Measurements from ENCODE around the gene TJP1.
"Not testable (repeated sequence)": the region's sequence is repeated elsewhere in the genome, so short reads cannot be mapped to it uniquely, and the experiment has no call there.

TJP1 gene

GRCh38 chr15:29696950-29697738 lies 125.1 kb downstream of the TJP1 start:
- Histone ChIP-seq H3K27me3 (replicated peaks; ENCODE audit: control insufficient read depth, insufficient read depth, low read length) (no peaks in the 10 kb centered on the region), H3K36me3 (ENCODE audit: control insufficient read depth, insufficient read depth, low read length) (no peaks in the 10 kb centered on the region), H3K4me3 (replicated peaks; ENCODE audit: low read depth, low read length) (no peak overlapping the region)
- no peak for DNase-seq (ENCODE audit: extremely low read depth, insufficient read length)
- TF ChIP-seq, protein P1, sequence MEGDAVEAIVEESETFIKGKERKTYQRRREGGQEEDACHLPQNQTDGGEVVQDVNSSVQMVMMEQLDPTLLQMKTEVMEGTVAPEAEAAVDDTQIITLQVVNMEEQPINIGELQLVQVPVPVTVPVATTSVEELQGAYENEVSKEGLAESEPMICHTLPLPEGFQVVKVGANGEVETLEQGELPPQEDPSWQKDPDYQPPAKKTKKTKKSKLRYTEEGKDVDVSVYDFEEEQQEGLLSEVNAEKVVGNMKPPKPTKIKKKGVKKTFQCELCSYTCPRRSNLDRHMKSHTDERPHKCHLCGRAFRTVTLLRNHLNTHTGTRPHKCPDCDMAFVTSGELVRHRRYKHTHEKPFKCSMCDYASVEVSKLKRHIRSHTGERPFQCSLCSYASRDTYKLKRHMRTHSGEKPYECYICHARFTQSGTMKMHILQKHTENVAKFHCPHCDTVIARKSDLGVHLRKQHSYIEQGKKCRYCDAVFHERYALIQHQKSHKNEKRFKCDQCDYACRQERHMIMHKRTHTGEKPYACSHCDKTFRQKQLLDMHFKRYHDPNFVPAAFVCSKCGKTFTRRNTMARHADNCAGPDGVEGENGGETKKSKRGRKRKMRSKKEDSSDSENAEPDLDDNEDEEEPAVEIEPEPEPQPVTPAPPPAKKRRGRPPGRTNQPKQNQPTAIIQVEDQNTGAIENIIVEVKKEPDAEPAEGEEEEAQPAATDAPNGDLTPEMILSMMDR (IDR thresholded peaks at IDR 0.05; ENCODE audit: insufficient read depth, low read length, poor library complexity, severe bottlenecking) = no peak

- H3K36me3 ChIP-seq (ENCODE audit: control insufficient read depth, insufficient read depth, low read length); DNase-seq (ENCODE audit: extremely low read depth, insufficient read length); H3K4me3 ChIP-seq (replicated peaks; ENCODE audit: low read depth, low read length); H3K27me3 ChIP-seq (replicated peaks; ENCODE audit: control insufficient read depth, insufficient read depth, low read length): not testable (repeated sequence)
These were observed 125.8 kb downstream of the TJP1 start for GRCh38 chr15:29696506-29696905.

- TF ChIP-seq, protein P1 (IDR thresholded peaks at IDR 0.05; ENCODE audit: insufficient read depth, low read length, poor library complexity, severe bottlenecking) = peak; percentile 26
- no peaks in the 10 kb centered on the region for H3K36me3 ChIP-seq (ENCODE audit: control insufficient read depth, insufficient read depth, low read length)
- H3K27me3 ChIP-seq (replicated peaks; ENCODE audit: control insufficient read depth, insufficient read depth, low read length) = no peaks in the 10 kb centered on the region
- no peak for DNase-seq (ENCODE audit: extremely low read depth, insufficient read length)
- H3K4me3 ChIP-seq (replicated peaks; ENCODE audit: low read depth, low read length) = no peak overlapping the region
These were observed 126.6 kb downstream of the TJP1 start for GRCh38 chr15:29695489-29696167.

DNA sequence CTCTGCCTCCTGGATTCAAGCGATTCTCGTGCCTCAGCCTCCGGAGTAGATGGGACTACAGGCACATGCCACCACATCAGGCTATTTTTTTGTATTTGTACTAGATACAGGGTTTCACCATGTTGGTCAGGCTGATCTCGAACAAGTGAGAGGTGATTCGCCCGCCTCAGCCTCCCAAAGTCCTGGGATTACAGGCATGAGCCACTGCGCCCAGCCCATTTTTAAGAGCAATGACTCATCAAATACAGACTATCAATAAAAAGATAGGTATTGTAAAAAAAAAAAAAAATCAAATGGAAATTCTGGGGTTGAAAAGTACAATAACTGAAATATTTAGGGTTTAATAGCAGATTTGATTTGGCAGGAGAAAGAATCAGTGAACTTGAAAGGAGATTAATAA lies 129.0 kb downstream of the TJP1 start:
- no peak for DNase-seq (ENCODE audit: extremely low read depth, insufficient read length)
- Histone ChIP-seq H3K27me3 (replicated peaks; ENCODE audit: control insufficient read depth, insufficient read depth, low read length) (no peaks in the 10 kb centered on the region), H3K36me3 (ENCODE audit: control insufficient read depth, insufficient read depth, low read length) (no peaks in the 10 kb centered on the region), H3K4me3 (replicated peaks; ENCODE audit: low read depth, low read length) (no peak overlapping the region)
- TF ChIP-seq, protein P1 (IDR thresholded peaks at IDR 0.05; ENCODE audit: insufficient read depth, low read length, poor library complexity, severe bottlenecking) = no peak

GRCh38 chr15:29692527-29692926 lies 129.7 kb downstream of the TJP1 start:
- TF ChIP-seq, protein P1 (IDR thresholded peaks at IDR 0.05; ENCODE audit: insufficient read depth, low read length, poor library complexity, severe bottlenecking) = peak; percentile 12
- H3K4me3 ChIP-seq (replicated peaks; ENCODE audit: low read depth, low read length) = no peak overlapping the region
- H3K27me3 ChIP-seq (replicated peaks; ENCODE audit: control insufficient read depth, insufficient read depth, low read length) = no peaks in the 10 kb centered on the region
- DNase-seq (ENCODE audit: extremely low read depth, insufficient read length) = no peak
- no peaks in the 10 kb centered on the region for H3K36me3 ChIP-seq (ENCODE audit: control insufficient read depth, insufficient read depth, low read length)

DNA sequence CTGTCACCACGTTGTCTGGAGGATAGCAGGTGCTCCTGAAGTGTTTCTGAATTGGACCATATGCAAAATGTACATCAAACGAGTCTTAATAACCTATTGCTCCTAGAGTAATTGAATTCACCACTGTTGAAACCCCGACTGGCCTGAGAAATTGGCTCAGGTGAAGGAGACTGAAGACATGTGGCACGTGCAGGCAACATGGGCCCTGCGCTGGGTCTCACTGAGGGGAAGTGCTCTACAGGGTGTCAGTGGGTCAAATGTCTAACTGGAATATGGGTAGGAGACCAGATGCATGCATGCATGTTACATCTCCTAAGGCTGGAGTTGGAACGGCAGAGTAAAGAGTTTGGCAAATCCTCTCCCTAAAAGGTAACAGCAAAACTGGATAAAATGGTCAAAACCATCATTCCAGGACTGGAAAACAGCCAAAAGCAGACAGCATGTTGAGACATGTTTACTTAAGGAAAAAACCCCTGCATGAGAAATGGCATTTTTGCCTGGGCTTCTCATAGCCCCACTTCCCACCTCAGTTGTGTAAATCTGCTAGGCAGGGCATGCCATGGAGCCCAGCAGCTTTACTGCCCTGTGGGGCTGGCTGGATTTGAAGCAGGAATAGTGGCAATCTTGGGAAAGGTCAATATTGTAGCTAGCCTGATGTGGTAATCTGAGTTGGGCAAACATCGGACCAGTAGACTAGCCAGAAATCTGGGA lies 131.3 kb downstream of the TJP1 start:
- no peaks in the 10 kb centered on the region for H3K27me3 ChIP-seq (replicated peaks; ENCODE audit: control insufficient read depth, insufficient read depth, low read length)
- DNase-seq (ENCODE audit: extremely low read depth, insufficient read length) = no peak
- no peak overlapping the region for H3K4me3 ChIP-seq (replicated peaks; ENCODE audit: low read depth, low read length)
- TF ChIP-seq, protein P1 (IDR thresholded peaks at IDR 0.05; ENCODE audit: insufficient read depth, low read length, poor library complexity, severe bottlenecking) = no peak
- H3K36me3 ChIP-seq (ENCODE audit: control insufficient read depth, insufficient read depth, low read length) = no peaks in the 10 kb centered on the region

All from GM06990 (cell line).